ENCODE results near the gene METRN.

DNA sequence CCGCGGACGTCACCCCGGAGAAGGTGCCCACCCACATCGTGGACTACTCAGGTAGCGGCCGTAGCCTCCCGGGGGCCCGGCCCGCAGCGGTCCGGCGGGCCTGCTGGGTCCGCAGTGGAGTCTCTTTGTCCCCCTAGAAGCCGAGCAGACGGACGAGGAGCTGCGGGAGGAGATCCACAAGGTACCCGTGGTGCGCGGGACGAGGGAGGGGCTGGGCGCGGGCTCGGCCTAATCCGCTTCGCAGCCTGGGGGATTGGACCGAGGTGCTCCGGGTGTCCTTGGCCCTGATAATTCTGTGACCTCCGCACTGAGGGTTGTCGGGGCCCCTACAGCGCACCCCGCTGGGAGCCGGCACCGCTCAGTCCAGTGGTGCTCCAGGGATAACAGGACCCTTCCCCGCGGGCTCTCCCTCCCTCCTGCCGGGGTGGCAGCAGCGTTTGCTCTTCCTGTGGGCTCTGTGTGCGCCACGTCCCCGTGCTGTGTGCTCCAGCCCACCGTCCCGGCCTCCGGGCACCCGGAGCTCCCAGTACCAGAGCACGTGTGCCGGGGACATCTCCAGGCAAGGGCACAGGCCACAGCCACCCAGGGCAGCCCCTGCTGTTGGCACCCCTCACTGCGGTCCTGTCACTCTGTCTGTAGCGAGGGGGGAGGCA is 46.3 kb upstream of the METRN start:
- TF ChIP-seq EZH2 (IDR thresholded peaks at IDR 0.05; ENCODE audit: insufficient read depth, poor library complexity, severe bottlenecking): no peak
- no peak for TF ChIP-seq EZH2phosphoT487 (IDR thresholded peaks at IDR 0.05; ENCODE audit: insufficient read depth, low read depth)
